Measurements from ENCODE around the gene ATG12.
"Not testable (repeated sequence)": the region's sequence is repeated elsewhere in the genome, so short reads cannot be mapped to it uniquely, and the experiment has no call there.

The ATG12 gene

GRCh38 chr5:115841382-115842088 is at the start of gene ATG12, which contains the start of gene AP3S1:
TSS of gene ATG12 (minus strand) at chr5:115841565. CDS start at chr5:115841552, 13 bp downstream.
TSS of gene AP3S1 (plus strand) at chr5:115841935. CDS start at chr5:115842038, 103 bp downstream.
- Histone ChIP-seq H2AFZ (ENCODE audit: low read depth) (peak within 1 kb of the TSS; percentile 94), H3K36me3 (ENCODE audit: insufficient read depth) (peaks cover 6% of the 10 kb centered on the region; the same call in 1 of the 2 replicates), H3K79me2 (ENCODE audit: insufficient read depth, low read depth) (peaks cover 54% of the 10 kb centered on the region), H4K20me1 (ENCODE audit: insufficient read depth) (peaks cover 11% of the 10 kb centered on the region), H3K4me1 (ENCODE audit: low read depth, poor library complexity, severe bottlenecking) (peaks cover 32% of the 10 kb centered on the region), H3K27ac (peak within 1 kb of the TSS; percentile 77), H3K4me3 (IDR thresholded peaks at IDR 0.05; ENCODE audit: insufficient read depth, low read depth, low read length) (no peak within 1 kb of the TSS), H3K27me3 (ENCODE audit: insufficient read depth, low read depth) (no peaks in the 10 kb centered on the region; the same call in 1 of the 2 replicates), H3K9ac (peak within 1 kb of the TSS; percentile 92), H3K4me2 (peak within 1 kb of the TSS; percentile 79)
- no peak for TF ChIP-seq CTCF (conservative IDR thresholded peaks at IDR 0.05; ENCODE audit: low read depth, low read length)

- no peaks in the 10 kb centered on the region for H3K27me3 ChIP-seq (ENCODE audit: insufficient read depth, low read depth)
- H3K36me3 ChIP-seq (ENCODE audit: insufficient read depth), result no peaks in the 10 kb centered on the region
- TF ChIP-seq CTCF (conservative IDR thresholded peaks at IDR 0.05; ENCODE audit: low read depth, low read length), result no peak
- H3K27ac ChIP-seq, result no peak overlapping the region
- no peak overlapping the region for H3K4me2 ChIP-seq
- H3K9ac ChIP-seq, result no peak overlapping the region
- H3K4me1 ChIP-seq (ENCODE audit: low read depth, poor library complexity, severe bottlenecking), result no peaks in the 10 kb centered on the region
- no peak overlapping the region for H2AFZ ChIP-seq (ENCODE audit: low read depth)
- no peak overlapping the region for H3K4me3 ChIP-seq (IDR thresholded peaks at IDR 0.05; ENCODE audit: insufficient read depth, low read depth, low read length)
- H4K20me1 ChIP-seq (ENCODE audit: insufficient read depth), result no peaks in the 10 kb centered on the region
- no peaks in the 10 kb centered on the region for H3K79me2 ChIP-seq (ENCODE audit: insufficient read depth, low read depth)
Observed at GRCh38 chr5:115888027-115888426, 46.7 kb upstream of the ATG12 start.

GRCh38 chr5:115885208-115885607 is 43.8 kb upstream of the ATG12 start:
- not testable (repeated sequence) for H3K36me3 ChIP-seq (ENCODE audit: insufficient read depth); H2AFZ ChIP-seq (ENCODE audit: low read depth); H3K79me2 ChIP-seq (ENCODE audit: insufficient read depth, low read depth); H3K4me2 ChIP-seq; H3K4me3 ChIP-seq (IDR thresholded peaks at IDR 0.05; ENCODE audit: insufficient read depth, low read depth, low read length); H3K27me3 ChIP-seq (ENCODE audit: insufficient read depth, low read depth); H3K4me1 ChIP-seq (ENCODE audit: low read depth, poor library complexity, severe bottlenecking); H3K9ac ChIP-seq; H4K20me1 ChIP-seq (ENCODE audit: insufficient read depth); H3K27ac ChIP-seq

GRCh38 chr5:115884704-115885103 is 43.3 kb upstream of the ATG12 start:
- no peak overlapping the region for H2AFZ ChIP-seq (ENCODE audit: low read depth)
- no peak overlapping the region for H3K9ac ChIP-seq
- no peak overlapping the region for H3K4me3 ChIP-seq (IDR thresholded peaks at IDR 0.05; ENCODE audit: insufficient read depth, low read depth, low read length)
- no peaks in the 10 kb centered on the region for H3K27me3 ChIP-seq (ENCODE audit: insufficient read depth, low read depth)
- no peak overlapping the region for H3K27ac ChIP-seq
- no peak overlapping the region for H3K4me2 ChIP-seq
- H3K4me1 ChIP-seq (ENCODE audit: low read depth, poor library complexity, severe bottlenecking), result no peaks in the 10 kb centered on the region
- no peaks in the 10 kb centered on the region for H4K20me1 ChIP-seq (ENCODE audit: insufficient read depth)
- H3K36me3 ChIP-seq (ENCODE audit: insufficient read depth), result no peaks in the 10 kb centered on the region
- H3K79me2 ChIP-seq (ENCODE audit: insufficient read depth, low read depth), result no peaks in the 10 kb centered on the region
- TF ChIP-seq CTCF (conservative IDR thresholded peaks at IDR 0.05; ENCODE audit: low read depth, low read length), result no peak

GRCh38 chr5:115882434-115882833 is 41.1 kb upstream of the ATG12 start:
- not testable (repeated sequence) for H3K27me3 ChIP-seq (ENCODE audit: insufficient read depth, low read depth); H2AFZ ChIP-seq (ENCODE audit: low read depth); H3K27ac ChIP-seq

GRCh38 chr5:115877342-115877741 is 36.0 kb upstream of the ATG12 start:
- H3K4me2 ChIP-seq; H3K4me1 ChIP-seq (ENCODE audit: low read depth, poor library complexity, severe bottlenecking); H3K79me2 ChIP-seq (ENCODE audit: insufficient read depth, low read depth); H2AFZ ChIP-seq (ENCODE audit: low read depth); H3K36me3 ChIP-seq (ENCODE audit: insufficient read depth); H3K9ac ChIP-seq; H3K27me3 ChIP-seq (ENCODE audit: insufficient read depth, low read depth); H4K20me1 ChIP-seq (ENCODE audit: insufficient read depth); H3K4me3 ChIP-seq (IDR thresholded peaks at IDR 0.05; ENCODE audit: insufficient read depth, low read depth, low read length); H3K27ac ChIP-seq: not testable (repeated sequence)

More at GRCh38 chr5:115882434-115882833, 41.1 kb upstream of the ATG12 start:
- H3K36me3 ChIP-seq (ENCODE audit: insufficient read depth); H3K4me3 ChIP-seq (IDR thresholded peaks at IDR 0.05; ENCODE audit: insufficient read depth, low read depth, low read length); H3K4me1 ChIP-seq (ENCODE audit: low read depth, poor library complexity, severe bottlenecking); H3K4me2 ChIP-seq; H4K20me1 ChIP-seq (ENCODE audit: insufficient read depth); H3K79me2 ChIP-seq (ENCODE audit: insufficient read depth, low read depth); H3K9ac ChIP-seq: not testable (repeated sequence)

Measured in KMS-11 (cell line).